ENCODE results near the gene CACNA1I. TPM values are rescaled to one million over a fixed set of nuclear protein-coding genes. Genes with fewer than 3 reads are reported as not detected.

CACNA1I gene
- polyA plus RNA-seq, 3 donors = 0.04 TPM; not detected in 2

DNA sequence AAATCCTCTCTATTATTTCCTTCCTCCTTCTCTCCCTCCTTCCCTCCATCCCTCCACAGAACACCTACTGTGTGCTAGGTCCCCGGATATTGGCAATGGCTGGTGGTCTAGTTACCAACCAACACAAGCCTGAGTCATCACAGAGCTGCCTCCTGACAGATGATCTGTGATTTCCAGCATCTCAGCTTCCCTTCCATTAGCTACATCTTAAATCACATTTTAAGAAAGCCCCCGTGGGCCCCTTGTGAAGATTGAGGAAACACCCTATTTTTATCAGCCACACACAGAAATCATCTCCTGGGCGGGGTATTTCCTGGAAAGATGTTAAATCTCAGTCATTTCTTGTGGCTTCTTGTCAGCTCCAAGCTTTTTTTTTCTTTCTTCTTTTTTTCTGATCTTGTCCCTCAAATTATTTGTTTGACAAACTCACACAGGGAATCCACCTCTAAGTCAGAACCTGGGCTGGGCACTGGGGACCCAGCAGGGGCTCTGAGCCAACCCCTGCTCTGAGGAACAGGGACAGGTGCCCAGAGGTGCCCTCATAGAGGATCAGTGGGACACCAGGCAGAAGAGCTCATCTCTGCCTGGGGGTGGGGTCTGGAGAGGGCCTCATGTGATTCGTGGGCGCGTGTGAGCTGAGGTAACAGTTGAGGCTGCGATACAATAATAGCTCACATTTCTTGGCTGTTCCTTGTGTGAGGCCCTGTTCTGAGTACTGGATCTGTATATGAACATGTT, 42.4 kb downstream of the CACNA1I start:
- H3K9me3 Mint-ChIP-seq = peaks cover 2 to 13% (median 10%) of the 10 kb centered on the region in 7 donors
- H3K36me3 ChIP-seq (replicated peaks in 1 of 2; ENCODE audit: control insufficient read depth in 1 of 2, insufficient read depth in 2 of 2, low read length in 2 of 2) = no peaks in the 10 kb centered on the region
- H3K4me2 ChIP-seq (replicated peaks; ENCODE audit: extremely low read depth, low read length, poor library complexity, severe bottlenecking) = no peak overlapping the region
- no peaks in the 10 kb centered on the region for H3K79me2 ChIP-seq (ENCODE audit: insufficient read depth, low read length)
- WGBS (ENCODE audit: insufficient coverage) = 71% methylated on average over 4 of the region's 7 CpGs
- no peak overlapping the region for H3K4me3 Mint-ChIP-seq
- H3K4me1 ChIP-seq (ENCODE audit: control insufficient read depth in 1 of 2, insufficient read depth in 2 of 2, low read length in 2 of 2) = no peaks in the 10 kb centered on the region
- peaks cover 0 to 13% of the 10 kb centered on the region in 2 donors for H3K9me3 ChIP-seq (replicated peaks in 1 of 2; ENCODE audit: control insufficient read depth in 1 of 2, insufficient read depth in 1 of 2, low read length in 2 of 2)
- H3K36me3 Mint-ChIP-seq = no peaks in the 10 kb centered on the region
- H2AFZ ChIP-seq (ENCODE audit: insufficient read depth, low read depth, low read length, poor library complexity, severe bottlenecking) = no peak overlapping the region
- H3K4me3 ChIP-seq (replicated peaks in 1 of 3; ENCODE audit: low read depth in 2 of 3, low read length in 3 of 3) = no peak overlapping the region
- no peak overlapping the region for H3K27ac Mint-ChIP-seq
- peaks cover 25 to 47% (median 30%) of the 10 kb centered on the region in 3 donors for H3K27me3 Mint-ChIP-seq (ENCODE audit: low read depth in 3 of 3)
- H3K27ac ChIP-seq (ENCODE audit: low read depth in 1 of 2, low read length in 2 of 2) = no peak overlapping the region
- peaks cover 0 to 2% of the 10 kb centered on the region in 2 donors for H3K27me3 ChIP-seq (ENCODE audit: control insufficient read depth in 2 of 2, insufficient read depth in 2 of 2, low read length in 2 of 2)
- DNase-seq = no peak
- intact Hi-C loops (cut with micrococcal nuclease) = no loop called here
- no peak overlapping the region for H3K9ac ChIP-seq (ENCODE audit: insufficient read depth, low read length, poor library complexity, severe bottlenecking)
- H4K20me1 ChIP-seq (ENCODE audit: insufficient read depth, low read length) = no peaks in the 10 kb centered on the region
- peaks cover 2% of the 10 kb centered on the region for H3K4me1 Mint-ChIP-seq
- TF ChIP-seq, protein P1, sequence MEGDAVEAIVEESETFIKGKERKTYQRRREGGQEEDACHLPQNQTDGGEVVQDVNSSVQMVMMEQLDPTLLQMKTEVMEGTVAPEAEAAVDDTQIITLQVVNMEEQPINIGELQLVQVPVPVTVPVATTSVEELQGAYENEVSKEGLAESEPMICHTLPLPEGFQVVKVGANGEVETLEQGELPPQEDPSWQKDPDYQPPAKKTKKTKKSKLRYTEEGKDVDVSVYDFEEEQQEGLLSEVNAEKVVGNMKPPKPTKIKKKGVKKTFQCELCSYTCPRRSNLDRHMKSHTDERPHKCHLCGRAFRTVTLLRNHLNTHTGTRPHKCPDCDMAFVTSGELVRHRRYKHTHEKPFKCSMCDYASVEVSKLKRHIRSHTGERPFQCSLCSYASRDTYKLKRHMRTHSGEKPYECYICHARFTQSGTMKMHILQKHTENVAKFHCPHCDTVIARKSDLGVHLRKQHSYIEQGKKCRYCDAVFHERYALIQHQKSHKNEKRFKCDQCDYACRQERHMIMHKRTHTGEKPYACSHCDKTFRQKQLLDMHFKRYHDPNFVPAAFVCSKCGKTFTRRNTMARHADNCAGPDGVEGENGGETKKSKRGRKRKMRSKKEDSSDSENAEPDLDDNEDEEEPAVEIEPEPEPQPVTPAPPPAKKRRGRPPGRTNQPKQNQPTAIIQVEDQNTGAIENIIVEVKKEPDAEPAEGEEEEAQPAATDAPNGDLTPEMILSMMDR (IDR thresholded peaks at IDR 0.05) = no peak

DNA sequence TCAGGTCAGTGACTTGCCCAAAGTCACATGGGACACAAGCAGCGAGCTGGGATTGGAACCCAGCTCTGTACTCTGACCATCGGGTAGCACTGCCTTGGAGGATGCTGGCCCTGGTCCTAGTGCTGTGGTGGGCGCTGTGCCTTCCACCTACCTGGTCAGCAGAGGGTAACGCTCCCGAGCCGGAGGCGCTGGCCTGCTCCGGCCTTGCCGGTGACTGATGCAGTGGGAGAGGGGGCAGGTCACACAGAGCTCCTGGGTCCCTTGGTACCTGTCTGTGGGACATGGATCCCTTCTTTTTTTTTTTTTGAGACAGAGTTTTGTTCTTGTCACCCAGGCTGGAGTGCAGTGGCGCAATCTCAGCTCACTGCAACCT, 43.0 kb downstream of the CACNA1I start:
- Mint-ChIP-seq H3K27ac (no peak overlapping the region), H3K27me3 (ENCODE audit: low read depth in 3 of 3) (peaks cover 25 to 48% (median 29%) of the 10 kb centered on the region in 3 donors), H3K36me3 (no peaks in the 10 kb centered on the region), H3K4me3 (no peak overlapping the region), H3K4me1 (peaks cover 2% of the 10 kb centered on the region), H3K9me3 (peaks cover 2 to 13% (median 10%) of the 10 kb centered on the region in 7 donors)
- H3K36me3 ChIP-seq (replicated peaks in 1 of 2; ENCODE audit: control insufficient read depth in 1 of 2, insufficient read depth in 2 of 2, low read length in 2 of 2) = no peaks in the 10 kb centered on the region
- peaks cover 0 to 2% of the 10 kb centered on the region in 2 donors for H3K27me3 ChIP-seq (ENCODE audit: control insufficient read depth in 2 of 2, insufficient read depth in 2 of 2, low read length in 2 of 2)
- no peak overlapping the region for H3K9ac ChIP-seq (ENCODE audit: insufficient read depth, low read length, poor library complexity, severe bottlenecking)
- H3K9me3 ChIP-seq (replicated peaks in 1 of 2; ENCODE audit: control insufficient read depth in 1 of 2, insufficient read depth in 1 of 2, low read length in 2 of 2) = peaks cover 0 to 13% of the 10 kb centered on the region in 2 donors
- DNase-seq = no peak
- no peak overlapping the region for H3K27ac ChIP-seq (ENCODE audit: low read depth in 1 of 2, low read length in 2 of 2)
- H3K79me2 ChIP-seq (ENCODE audit: insufficient read depth, low read length) = no peaks in the 10 kb centered on the region
- no peak overlapping the region for H3K4me2 ChIP-seq (replicated peaks; ENCODE audit: extremely low read depth, low read length, poor library complexity, severe bottlenecking)
- H3K4me1 ChIP-seq (ENCODE audit: control insufficient read depth in 1 of 2, insufficient read depth in 2 of 2, low read length in 2 of 2) = no peaks in the 10 kb centered on the region
- TF ChIP-seq, protein P1 (IDR thresholded peaks at IDR 0.05) = no peak
- no peak overlapping the region for H3K4me3 ChIP-seq (replicated peaks in 1 of 3; ENCODE audit: low read depth in 2 of 3, low read length in 3 of 3)
- 95% methylated on average over 9 of the region's 10 CpGs for WGBS (ENCODE audit: insufficient coverage)
- H4K20me1 ChIP-seq (ENCODE audit: insufficient read depth, low read length) = no peaks in the 10 kb centered on the region
- intact Hi-C loops (cut with micrococcal nuclease) = no loop called here
- no peak overlapping the region for H2AFZ ChIP-seq (ENCODE audit: insufficient read depth, low read depth, low read length, poor library complexity, severe bottlenecking)
